ENCODE measurements around the gene PGRMC1. TPM values are rescaled to one million over a fixed set of nuclear protein-coding genes. Genes with fewer than 3 reads are reported as not detected.

The PGRMC1 gene
- total and polyA plus RNA-seq, 2 experiments from 2014 or later: 235 to 370 TPM

DNA sequence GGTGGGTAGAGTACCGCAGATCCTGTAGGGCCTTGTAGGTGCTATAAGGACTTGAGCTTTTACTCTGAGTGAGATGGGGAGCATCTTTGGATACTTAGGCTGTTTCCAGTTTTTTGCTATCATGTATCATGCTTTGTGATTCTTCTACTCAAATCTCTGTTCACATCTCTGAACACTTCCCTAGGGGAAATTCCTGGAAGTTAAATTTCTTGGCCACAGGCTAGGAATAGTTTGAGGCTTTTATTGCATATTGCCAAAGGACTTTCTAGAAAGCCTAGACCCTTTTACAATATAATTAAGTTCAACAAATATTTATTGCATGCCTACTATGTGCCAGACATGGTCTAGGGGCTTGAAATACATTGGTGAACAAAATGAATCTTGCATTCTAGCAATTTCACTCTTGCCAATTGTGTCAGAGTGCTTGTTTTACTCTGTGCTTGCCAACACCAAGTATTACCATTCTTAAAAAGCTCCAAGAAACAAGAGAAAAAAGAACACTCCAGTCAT is 4.1 kb upstream of the PGRMC1 start:
- no peaks in the 10 kb centered on the region for H3K9me2 ChIP-seq (ENCODE audit: insufficient read depth)

More for the DNA sequence above, 4.1 kb upstream of the PGRMC1 start:
- Histone ChIP-seq H3K4me1 (ENCODE audit: insufficient read depth) (peaks cover 13% of the 10 kb centered on the region), H3K36me3 (ENCODE audit: insufficient read depth) (no peaks in the 10 kb centered on the region), H3K4me2 (no peak overlapping the region), H3F3A (replicated peaks; ENCODE audit: low read depth) (0 out of 2 replicates have a peak, but pooled peaks cover 3% of the 10 kb centered on the region), H3K4me3 (no peak overlapping the region), H4K20me1 (replicated peaks; ENCODE audit: insufficient read depth) (no peaks in the 10 kb centered on the region), H3K27ac (ENCODE audit: low read depth) (no peak overlapping the region), H3K79me2 (replicated peaks; ENCODE audit: insufficient read depth) (peaks cover 7% of the 10 kb centered on the region), H2AFZ (no peak overlapping the region), H3K27me3 (ENCODE audit: insufficient read depth) (no peaks in the 10 kb centered on the region)
- Mint-ChIP-seq H3K4me3 (no peak overlapping the region), H3K4me1 (peaks cover 22% of the 10 kb centered on the region; the same call in 2 of the 3 replicates), H3K27ac (no peak overlapping the region), H3K36me3 (ENCODE audit: low read depth) (no peaks in the 10 kb centered on the region), H3K27me3 (ENCODE audit: insufficient read depth, low read depth, poor library complexity) (peaks cover 5% of the 10 kb centered on the region), H3K9me3 (no peaks in the 10 kb centered on the region)
- TF ChIP-seq, protein P1, sequence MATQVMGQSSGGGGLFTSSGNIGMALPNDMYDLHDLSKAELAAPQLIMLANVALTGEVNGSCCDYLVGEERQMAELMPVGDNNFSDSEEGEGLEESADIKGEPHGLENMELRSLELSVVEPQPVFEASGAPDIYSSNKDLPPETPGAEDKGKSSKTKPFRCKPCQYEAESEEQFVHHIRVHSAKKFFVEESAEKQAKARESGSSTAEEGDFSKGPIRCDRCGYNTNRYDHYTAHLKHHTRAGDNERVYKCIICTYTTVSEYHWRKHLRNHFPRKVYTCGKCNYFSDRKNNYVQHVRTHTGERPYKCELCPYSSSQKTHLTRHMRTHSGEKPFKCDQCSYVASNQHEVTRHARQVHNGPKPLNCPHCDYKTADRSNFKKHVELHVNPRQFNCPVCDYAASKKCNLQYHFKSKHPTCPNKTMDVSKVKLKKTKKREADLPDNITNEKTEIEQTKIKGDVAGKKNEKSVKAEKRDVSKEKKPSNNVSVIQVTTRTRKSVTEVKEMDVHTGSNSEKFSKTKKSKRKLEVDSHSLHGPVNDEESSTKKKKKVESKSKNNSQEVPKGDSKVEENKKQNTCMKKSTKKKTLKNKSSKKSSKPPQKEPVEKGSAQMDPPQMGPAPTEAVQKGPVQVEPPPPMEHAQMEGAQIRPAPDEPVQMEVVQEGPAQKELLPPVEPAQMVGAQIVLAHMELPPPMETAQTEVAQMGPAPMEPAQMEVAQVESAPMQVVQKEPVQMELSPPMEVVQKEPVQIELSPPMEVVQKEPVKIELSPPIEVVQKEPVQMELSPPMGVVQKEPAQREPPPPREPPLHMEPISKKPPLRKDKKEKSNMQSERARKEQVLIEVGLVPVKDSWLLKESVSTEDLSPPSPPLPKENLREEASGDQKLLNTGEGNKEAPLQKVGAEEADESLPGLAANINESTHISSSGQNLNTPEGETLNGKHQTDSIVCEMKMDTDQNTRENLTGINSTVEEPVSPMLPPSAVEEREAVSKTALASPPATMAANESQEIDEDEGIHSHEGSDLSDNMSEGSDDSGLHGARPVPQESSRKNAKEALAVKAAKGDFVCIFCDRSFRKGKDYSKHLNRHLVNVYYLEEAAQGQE (IDR thresholded peaks at IDR 0.05; ENCODE audit: unreplicated experiment): no peak
- no peak for TF ChIP-seq ZNF331 (CRISPR knock-in tag; IDR thresholded peaks at IDR 0.05; ENCODE audit: low read depth)
- no peak for TF ChIP-seq POLR2AphosphoS5 (IDR thresholded peaks at IDR 0.05; ENCODE audit: low read depth)
- TF ChIP-seq, protein P2, sequence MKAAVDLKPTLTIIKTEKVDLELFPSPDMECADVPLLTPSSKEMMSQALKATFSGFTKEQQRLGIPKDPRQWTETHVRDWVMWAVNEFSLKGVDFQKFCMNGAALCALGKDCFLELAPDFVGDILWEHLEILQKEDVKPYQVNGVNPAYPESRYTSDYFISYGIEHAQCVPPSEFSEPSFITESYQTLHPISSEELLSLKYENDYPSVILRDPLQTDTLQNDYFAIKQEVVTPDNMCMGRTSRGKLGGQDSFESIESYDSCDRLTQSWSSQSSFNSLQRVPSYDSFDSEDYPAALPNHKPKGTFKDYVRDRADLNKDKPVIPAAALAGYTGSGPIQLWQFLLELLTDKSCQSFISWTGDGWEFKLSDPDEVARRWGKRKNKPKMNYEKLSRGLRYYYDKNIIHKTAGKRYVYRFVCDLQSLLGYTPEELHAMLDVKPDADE (IDR thresholded peaks at IDR 0.05): no peak
- TF ChIP-seq EZH2phosphoT487 (IDR thresholded peaks at IDR 0.05; ENCODE audit: unreplicated experiment): no peak
- no peak for TF ChIP-seq JUNB (IDR thresholded peaks at IDR 0.05; ENCODE audit: unreplicated experiment)
- TF ChIP-seq NANOG (IDR thresholded peaks at IDR 0.05; ENCODE audit: borderline replicate concordance): no peak
- no peak for TF ChIP-seq STAT1 (IDR thresholded peaks at IDR 0.05; ENCODE audit: unreplicated experiment)
- no peak for TF ChIP-seq EZH2 (IDR thresholded peaks at IDR 0.05; ENCODE audit: low read depth, unreplicated experiment)
- TF ChIP-seq, protein P3, sequence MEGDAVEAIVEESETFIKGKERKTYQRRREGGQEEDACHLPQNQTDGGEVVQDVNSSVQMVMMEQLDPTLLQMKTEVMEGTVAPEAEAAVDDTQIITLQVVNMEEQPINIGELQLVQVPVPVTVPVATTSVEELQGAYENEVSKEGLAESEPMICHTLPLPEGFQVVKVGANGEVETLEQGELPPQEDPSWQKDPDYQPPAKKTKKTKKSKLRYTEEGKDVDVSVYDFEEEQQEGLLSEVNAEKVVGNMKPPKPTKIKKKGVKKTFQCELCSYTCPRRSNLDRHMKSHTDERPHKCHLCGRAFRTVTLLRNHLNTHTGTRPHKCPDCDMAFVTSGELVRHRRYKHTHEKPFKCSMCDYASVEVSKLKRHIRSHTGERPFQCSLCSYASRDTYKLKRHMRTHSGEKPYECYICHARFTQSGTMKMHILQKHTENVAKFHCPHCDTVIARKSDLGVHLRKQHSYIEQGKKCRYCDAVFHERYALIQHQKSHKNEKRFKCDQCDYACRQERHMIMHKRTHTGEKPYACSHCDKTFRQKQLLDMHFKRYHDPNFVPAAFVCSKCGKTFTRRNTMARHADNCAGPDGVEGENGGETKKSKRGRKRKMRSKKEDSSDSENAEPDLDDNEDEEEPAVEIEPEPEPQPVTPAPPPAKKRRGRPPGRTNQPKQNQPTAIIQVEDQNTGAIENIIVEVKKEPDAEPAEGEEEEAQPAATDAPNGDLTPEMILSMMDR (conservative IDR thresholded peaks at IDR 0.05; ENCODE audit: low read depth in 2 of 2): no peak
- no peak for TF ChIP-seq CREB1 (CRISPR knock-in tag; IDR thresholded peaks at IDR 0.05; ENCODE audit: low read depth)
- TF ChIP-seq ZNF114 (CRISPR knock-in tag; IDR thresholded peaks at IDR 0.05): no peak
- TF ChIP-seq, protein P4, sequence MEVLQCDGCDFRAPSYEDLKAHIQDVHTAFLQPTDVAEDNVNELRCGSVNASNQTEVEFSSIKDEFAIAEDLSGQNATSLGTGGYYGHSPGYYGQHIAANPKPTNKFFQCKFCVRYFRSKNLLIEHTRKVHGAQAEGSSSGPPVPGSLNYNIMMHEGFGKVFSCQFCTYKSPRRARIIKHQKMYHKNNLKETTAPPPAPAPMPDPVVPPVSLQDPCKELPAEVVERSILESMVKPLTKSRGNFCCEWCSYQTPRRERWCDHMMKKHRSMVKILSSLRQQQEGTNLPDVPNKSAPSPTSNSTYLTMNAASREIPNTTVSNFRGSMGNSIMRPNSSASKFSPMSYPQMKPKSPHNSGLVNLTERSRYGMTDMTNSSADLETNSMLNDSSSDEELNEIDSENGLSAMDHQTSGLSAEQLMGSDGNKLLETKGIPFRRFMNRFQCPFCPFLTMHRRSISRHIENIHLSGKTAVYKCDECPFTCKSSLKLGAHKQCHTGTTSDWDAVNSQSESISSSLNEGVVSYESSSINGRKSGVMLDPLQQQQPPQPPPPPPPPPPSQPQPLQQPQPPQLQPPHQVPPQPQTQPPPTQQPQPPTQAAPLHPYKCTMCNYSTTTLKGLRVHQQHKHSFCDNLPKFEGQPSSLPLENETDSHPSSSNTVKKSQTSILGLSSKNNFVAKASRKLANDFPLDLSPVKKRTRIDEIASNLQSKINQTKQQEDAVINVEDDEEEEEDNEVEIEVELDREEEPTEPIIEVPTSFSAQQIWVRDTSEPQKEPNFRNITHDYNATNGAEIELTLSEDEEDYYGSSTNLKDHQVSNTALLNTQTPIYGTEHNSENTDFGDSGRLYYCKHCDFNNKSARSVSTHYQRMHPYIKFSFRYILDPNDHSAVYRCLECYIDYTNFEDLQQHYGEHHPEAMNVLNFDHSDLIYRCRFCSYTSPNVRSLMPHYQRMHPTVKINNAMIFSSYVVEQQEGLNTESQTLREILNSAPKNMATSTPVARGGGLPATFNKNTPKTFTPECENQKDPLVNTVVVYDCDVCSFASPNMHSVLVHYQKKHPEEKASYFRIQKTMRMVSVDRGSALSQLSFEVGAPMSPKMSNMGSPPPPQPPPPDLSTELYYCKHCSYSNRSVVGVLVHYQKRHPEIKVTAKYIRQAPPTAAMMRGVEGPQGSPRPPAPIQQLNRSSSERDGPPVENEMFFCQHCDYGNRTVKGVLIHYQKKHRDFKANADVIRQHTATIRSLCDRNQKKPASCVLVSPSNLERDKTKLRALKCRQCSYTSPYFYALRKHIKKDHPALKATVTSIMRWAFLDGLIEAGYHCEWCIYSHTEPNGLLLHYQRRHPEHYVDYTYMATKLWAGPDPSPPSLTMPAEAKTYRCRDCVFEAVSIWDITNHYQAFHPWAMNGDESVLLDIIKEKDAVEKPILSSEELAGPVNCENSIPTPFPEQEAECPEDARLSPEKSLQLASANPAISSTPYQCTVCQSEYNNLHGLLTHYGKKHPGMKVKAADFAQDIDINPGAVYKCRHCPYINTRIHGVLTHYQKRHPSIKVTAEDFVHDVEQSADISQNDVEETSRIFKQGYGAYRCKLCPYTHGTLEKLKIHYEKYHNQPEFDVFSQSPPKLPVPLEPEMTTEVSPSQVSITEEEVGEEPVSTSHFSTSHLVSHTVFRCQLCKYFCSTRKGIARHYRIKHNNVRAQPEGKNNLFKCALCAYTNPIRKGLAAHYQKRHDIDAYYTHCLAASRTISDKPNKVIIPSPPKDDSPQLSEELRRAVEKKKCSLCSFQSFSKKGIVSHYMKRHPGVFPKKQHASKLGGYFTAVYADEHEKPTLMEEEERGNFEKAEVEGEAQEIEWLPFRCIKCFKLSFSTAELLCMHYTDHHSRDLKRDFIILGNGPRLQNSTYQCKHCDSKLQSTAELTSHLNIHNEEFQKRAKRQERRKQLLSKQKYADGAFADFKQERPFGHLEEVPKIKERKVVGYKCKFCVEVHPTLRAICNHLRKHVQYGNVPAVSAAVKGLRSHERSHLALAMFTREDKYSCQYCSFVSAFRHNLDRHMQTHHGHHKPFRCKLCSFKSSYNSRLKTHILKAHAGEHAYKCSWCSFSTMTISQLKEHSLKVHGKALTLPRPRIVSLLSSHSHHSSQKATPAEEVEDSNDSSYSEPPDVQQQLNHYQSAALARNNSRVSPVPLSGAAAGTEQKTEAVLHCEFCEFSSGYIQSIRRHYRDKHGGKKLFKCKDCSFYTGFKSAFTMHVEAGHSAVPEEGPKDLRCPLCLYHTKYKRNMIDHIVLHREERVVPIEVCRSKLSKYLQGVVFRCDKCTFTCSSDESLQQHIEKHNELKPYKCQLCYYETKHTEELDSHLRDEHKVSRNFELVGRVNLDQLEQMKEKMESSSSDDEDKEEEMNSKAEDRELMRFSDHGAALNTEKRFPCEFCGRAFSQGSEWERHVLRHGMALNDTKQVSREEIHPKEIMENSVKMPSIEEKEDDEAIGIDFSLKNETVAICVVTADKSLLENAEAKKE (CRISPR knock-in tag; IDR thresholded peaks at IDR 0.05): no peak
- ATAC-seq: no peak
- DNase-seq (ENCODE audit: low spot score): no peak

Data from GM23338 (cell line).